K562 (cell line): Measurements from ENCODE around the gene BCL7C. TPM values are rescaled to one million over a fixed set of nuclear protein-coding genes. Genes with fewer than 3 reads are reported as not detected.
A peak's percentile ranks its signal among the peaks of the same experiment; 100 is the strongest.

Source experiments
- ATF3 ChIP-seq, 2 experiments: fragments of 450-650 bp in 1 of 2; sonication (generic) in 1 of 2; formaldehyde crosslinking in 1 of 2; IDR thresholded peaks in 1 of 2; conservative IDR thresholded peaks in 1 of 2; 2 replicates each; pipeline versions ENCODE4 v1.6.1 to v1.8.1; 2016 to 2023; ENCODE audit warnings: mild to moderate bottlenecking in 2 of 2, moderate library complexity in 2 of 2, inconsistent platforms in 1 of 2, missing genetic modification reagents in 1 of 2
- BCL6 ChIP-seq: fragments of 250-450 bp; sonication (Bioruptor Pico); IDR thresholded peaks from 2 replicates; pipeline ENCODE4 v1.4.0; 2020
- BCLAF1 ChIP-seq, 2 experiments: fragments of 450-650 bp in 1 of 2; IDR thresholded peaks; 2 replicates each; pipeline ENCODE4 v1.6.1; 2011 to 2017; ENCODE audit warnings: low read depth in 2 of 2, antibody characterized with exemption in 1 of 2, borderline replicate concordance in 1 of 2, low read length in 1 of 2, mild to moderate bottlenecking in 1 of 2, mixed read lengths in 1 of 2; ENCODE audit not compliant: control insufficient read depth in 1 of 2
- BRD9 ChIP-seq: fragments of 450-650 bp; IDR thresholded peaks from 2 replicates; pipeline ENCODE4 v1.6.1; 2018; ENCODE audit warnings: low read depth; ENCODE audit not compliant: partially characterized antibody
- CBX1 ChIP-seq: sonication (generic); IDR thresholded peaks from 2 replicates; pipeline ENCODE4 v1.6.1; 2016; ENCODE audit warnings: antibody characterized with exemption, low read depth, mild to moderate bottlenecking
- CLOCK ChIP-seq: fragments of 250-450 bp; sonication (Bioruptor Pico); IDR thresholded peaks from 2 replicates; pipeline ENCODE4 v1.4.0; 2020; ENCODE audit warnings: mild to moderate bottlenecking, moderate library complexity, borderline replicate concordance
- DLX4 ChIP-seq: fragments of 250-450 bp; sonication (Bioruptor Pico); IDR thresholded peaks from 2 replicates; pipeline ENCODE4 v1.6.1; 2021; ENCODE audit warnings: mild to moderate bottlenecking
- FIP1L1 ChIP-seq: fragments of 200-400 bp; formaldehyde crosslinking; IDR thresholded peaks from 2 replicates; pipeline ENCODE4 v1.6.1; 2018; ENCODE audit warnings: mild to moderate bottlenecking, low read depth, low read length; ENCODE audit not compliant: poor library complexity, severe bottlenecking
- HDGF ChIP-seq: fragments of 450-650 bp; IDR thresholded peaks from 2 replicates; pipeline ENCODE4 v1.6.1; 2016
- NR2C1 ChIP-seq, 2 experiments: fragments of 450-650 bp; IDR thresholded peaks; 2 replicates each; pipeline ENCODE4 v1.6.1; 2017; ENCODE audit warnings: mild to moderate bottlenecking in 2 of 2, antibody characterized with exemption in 1 of 2, inconsistent platforms in 1 of 2, missing compliant biosample characterization in 1 of 2, missing genetic modification characterization in 1 of 2
- NRF1 ChIP-seq, 2 experiments: fragments of 450-650 bp; IDR thresholded peaks in 1 of 2; conservative IDR thresholded peaks in 1 of 2; 2 replicates each; pipeline ENCODE4 v1.6.1; 2014; ENCODE audit warnings: mild to moderate bottlenecking in 2 of 2
- PRDM10 ChIP-seq: fragments of 450-650 bp; IDR thresholded peaks from 2 replicates; pipeline ENCODE4 v1.6.1; 2018; ENCODE audit not compliant: partially characterized antibody
- U2AF2 ChIP-seq: fragments of 200-400 bp; formaldehyde crosslinking; optimal IDR thresholded peaks from 2 replicates; pipeline ENCODE3; 2017; ENCODE audit warnings: low read depth, mild to moderate bottlenecking, low read length
- XRCC3 ChIP-seq: fragments of 450-650 bp; IDR thresholded peaks from 2 replicates; pipeline ENCODE4 v1.6.1; 2017; ENCODE audit warnings: mild to moderate bottlenecking, moderate library complexity
- ZFX ChIP-seq: sonication (generic); formaldehyde crosslinking; IDR thresholded peaks from 2 replicates; pipeline ENCODE4 v1.8.0; 2022; ENCODE audit warnings: mild to moderate bottlenecking, missing genetic modification reagents, moderate library complexity
- polyA plus RNA-seq, 8 experiments: library from polyadenylated mRNA; depleted of rRNA in 4 of 8; stranded (reverse) in 5 of 8; unstranded in 3 of 8; fragments of >200 nt; fragmentation: Nextera tagmentation in 2 of 8; fragmentation: Illumina TruSeq in 1 of 8; extraction: Ambion mirVana in 2 of 8; extraction: Trizol in 1 of 8; gene quantifications; 2 replicates each; pipeline versions ENCODE4 v1.2.1 to v1.2.3, GENCODE V29; 2011 to 2014; ENCODE audit warnings: inconsistent platforms in 1 of 8, missing spikeins in 1 of 8
- total RNA-seq, 7 experiments: library from RNA; depleted of rRNA in 6 of 7; stranded (reverse); fragments of >200 nt in 6 of 7; fragmentation: Illumina TruSeq in 2 of 7; extraction: Trizol in 2 of 7; gene quantifications; 2 replicates each; pipeline versions ENCODE4 v1.2.1 to v1.2.3, GENCODE V29; 2011 to 2021; ENCODE audit warnings: low replicate concordance in 1 of 7

BCL7C gene
- total and polyA plus RNA-seq, 9 of the 15 experiments (the other 6 are each of a cell fraction or from before 2014, with no cell fraction given), result 1.7 to 85.8 (median 19.6) TPM

GRCh38 chr16:30896261-30896888, 2.5 kb upstream of the BCL7C start, which contains the start of gene CTF1 (continued):
- TF ChIP-seq CLOCK (CRISPR knock-in tag), result no peak
- TF ChIP-seq FIP1L1, result peak; percentile 51
- TF ChIP-seq ATF3 (IDR thresholded peaks at IDR 0.05), result peak; percentile 55; the same call in 1 of the 2 replicates
- 0 out of 2 replicates have a peak, but pooled peaks have one; percentile 21 for TF ChIP-seq ATF3 (CRISPR knock-in tag; conservative IDR thresholded peaks at IDR 0.05)
- TF ChIP-seq BCLAF1 (IDR thresholded peaks at IDR 0.05; ENCODE audit: borderline replicate concordance in 1 of 2, control insufficient read depth in 1 of 2, low read depth in 2 of 2, low read length in 1 of 2), result no peak
- TF ChIP-seq NR2C1 (IDR thresholded peaks at IDR 0.05), result peak; percentile 35; the same call in 1 of the 2 replicates
- peak; percentile 32; the same call in 1 of the 2 replicates for TF ChIP-seq NR2C1 (tag; IDR thresholded peaks at IDR 0.05)
- peak; percentile 93 for TF ChIP-seq ZFX (CRISPR knock-in tag)
- TF ChIP-seq U2AF2, result no peak
- TF ChIP-seq DLX4 (CRISPR knock-in tag), result no peak
- TF ChIP-seq XRCC3, result no peak
- peak; percentile 52 to 64; a peak in 3 of 4 replicates for TF ChIP-seq NRF1 (conservative IDR thresholded peaks at IDR 0.05 in 1 of 2, IDR thresholded peaks at IDR 0.05 in 1 of 2)
- no peak for TF ChIP-seq BRD9
- 0 out of 2 replicates have a peak, but pooled peaks have one; percentile 15 for TF ChIP-seq CBX1
- TF ChIP-seq HDGF, result no peak; the same call in 1 of the 2 replicates
- peak; percentile 54 for TF ChIP-seq PRDM10
- no peak for TF ChIP-seq BCL6 (CRISPR knock-in tag)
